DND-41 (cell line): Measurements from ENCODE around the gene MAB21L4.

Experiments used
- EZH2 ChIP-seq: IDR thresholded peaks from 3 replicates; pipeline ENCODE4 v1.6.1; 2012; ENCODE audit warnings: borderline replicate concordance, low read depth, mild to moderate bottlenecking, moderate library complexity, low read length, inconsistent platforms; ENCODE audit not compliant: severe bottlenecking
- TF ChIP-seq, protein P1 (sequence below): IDR thresholded peaks from 2 replicates; pipeline ENCODE4 v1.5.1; 2012; ENCODE audit warnings: borderline replicate concordance, low read length, moderate library complexity, mild to moderate bottlenecking; ENCODE audit not compliant: poor library complexity, severe bottlenecking; ENCODE audit errors: extremely low read depth

DNA sequence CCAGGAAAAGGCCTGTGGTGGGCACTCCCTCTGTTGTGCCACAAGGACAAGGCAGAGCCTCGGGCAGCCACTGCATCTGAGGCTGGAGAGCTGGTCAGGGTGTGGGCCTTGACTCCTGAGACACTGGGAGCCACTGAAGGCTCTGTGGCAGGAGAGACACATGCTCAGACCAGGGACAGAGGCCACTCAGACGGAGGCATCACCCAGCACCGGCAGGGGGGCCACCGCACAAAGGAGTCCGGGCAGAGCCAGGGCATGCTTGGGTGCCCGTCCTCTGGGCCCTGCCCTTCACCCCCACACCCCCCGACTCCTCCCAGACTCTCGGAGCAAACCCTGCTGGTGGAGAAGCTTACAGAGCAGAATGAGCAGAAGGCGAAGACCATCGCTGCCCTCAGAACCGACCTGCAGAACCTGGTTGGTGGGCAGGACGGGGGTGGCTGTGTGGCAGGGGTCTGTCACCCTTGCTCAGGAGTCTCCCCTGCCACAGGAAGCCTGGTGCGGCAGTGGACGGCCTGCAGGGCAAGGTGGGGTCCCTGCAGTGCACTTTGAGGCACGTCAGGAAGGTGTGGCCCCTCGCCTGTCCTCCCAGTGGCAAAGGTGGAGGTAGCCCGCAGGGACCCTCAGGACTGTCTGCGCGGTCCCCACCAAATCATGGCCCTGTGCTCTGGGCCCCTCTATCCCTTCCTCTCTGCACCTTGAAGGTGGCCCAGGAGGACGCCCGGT is 36.2 kb upstream of the MAB21L4 start:
- TF ChIP-seq, protein P1, sequence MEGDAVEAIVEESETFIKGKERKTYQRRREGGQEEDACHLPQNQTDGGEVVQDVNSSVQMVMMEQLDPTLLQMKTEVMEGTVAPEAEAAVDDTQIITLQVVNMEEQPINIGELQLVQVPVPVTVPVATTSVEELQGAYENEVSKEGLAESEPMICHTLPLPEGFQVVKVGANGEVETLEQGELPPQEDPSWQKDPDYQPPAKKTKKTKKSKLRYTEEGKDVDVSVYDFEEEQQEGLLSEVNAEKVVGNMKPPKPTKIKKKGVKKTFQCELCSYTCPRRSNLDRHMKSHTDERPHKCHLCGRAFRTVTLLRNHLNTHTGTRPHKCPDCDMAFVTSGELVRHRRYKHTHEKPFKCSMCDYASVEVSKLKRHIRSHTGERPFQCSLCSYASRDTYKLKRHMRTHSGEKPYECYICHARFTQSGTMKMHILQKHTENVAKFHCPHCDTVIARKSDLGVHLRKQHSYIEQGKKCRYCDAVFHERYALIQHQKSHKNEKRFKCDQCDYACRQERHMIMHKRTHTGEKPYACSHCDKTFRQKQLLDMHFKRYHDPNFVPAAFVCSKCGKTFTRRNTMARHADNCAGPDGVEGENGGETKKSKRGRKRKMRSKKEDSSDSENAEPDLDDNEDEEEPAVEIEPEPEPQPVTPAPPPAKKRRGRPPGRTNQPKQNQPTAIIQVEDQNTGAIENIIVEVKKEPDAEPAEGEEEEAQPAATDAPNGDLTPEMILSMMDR: no peak
- no peak for TF ChIP-seq EZH2
